ENCODE data around the gene RPS8. TPM values are rescaled to one million over a fixed set of nuclear protein-coding genes. Genes with fewer than 3 reads are reported as not detected.
A peak's percentile ranks its signal among the peaks of the same experiment; 100 is the strongest.

The RPS8 gene
- total RNA-seq, 1 donor from 2014 or later, result 1,187 TPM

DNA sequence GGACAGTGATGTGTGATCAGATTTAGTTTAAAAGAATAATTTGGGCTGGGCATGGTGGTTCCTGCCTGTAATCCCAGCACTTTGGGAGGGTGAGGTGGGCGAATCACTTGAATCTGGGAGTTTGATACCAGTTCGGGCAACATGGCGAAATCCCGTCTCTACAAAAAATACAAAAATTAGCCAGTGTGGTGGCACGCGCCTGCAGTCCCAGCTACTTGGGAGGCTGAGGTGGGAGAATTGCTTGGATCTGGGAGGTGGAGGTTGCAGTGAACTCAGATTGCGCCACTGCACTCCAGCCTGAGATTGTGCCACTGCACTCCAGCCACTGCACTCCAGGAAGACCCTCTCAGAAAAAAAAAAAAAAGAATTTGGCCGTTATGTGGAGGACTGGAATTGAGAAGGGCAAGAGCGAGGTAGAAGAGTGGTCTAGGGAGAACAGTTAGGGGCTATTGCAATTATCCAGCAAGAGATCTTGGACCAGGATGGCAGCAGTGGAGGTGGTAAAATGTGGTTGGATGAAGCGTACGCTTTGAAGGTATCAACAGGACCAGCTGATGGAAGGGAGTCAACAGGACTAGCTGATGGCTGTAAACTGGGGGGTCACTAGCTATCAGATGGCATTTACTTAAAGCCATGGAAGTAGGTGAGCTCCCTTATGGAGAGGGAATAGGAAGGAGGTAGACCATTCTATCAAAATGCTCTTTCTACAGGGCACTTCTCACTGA lies 42.6 kb downstream of the RPS8 start:
- peaks cover 2% of the 10 kb centered on the region for H3K27me3 Mint-ChIP-seq (ENCODE audit: low read depth, unreplicated experiment)
- Histone ChIP-seq H3K9me3 (ENCODE audit: insufficient read depth, low read depth, low read length) (no peaks in the 10 kb centered on the region), H4K20me1 (ENCODE audit: insufficient read depth, low read length) (no peaks in the 10 kb centered on the region), H2AFZ (ENCODE audit: low read depth, low read length) (no peak overlapping the region), H3K4me2 (ENCODE audit: low read length) (no peak overlapping the region), H3K27me3 (ENCODE audit: insufficient read depth, low read length) (no peaks in the 10 kb centered on the region), H3K4me3 (ENCODE audit: insufficient read depth, low read depth, low read length) (no peak overlapping the region), H3K4me1 (ENCODE audit: insufficient read depth, low read length) (peaks cover 23% of the 10 kb centered on the region), H3K36me3 (ENCODE audit: insufficient read depth, low read length) (peaks cover 14% of the 10 kb centered on the region), H3K9ac (ENCODE audit: low read length) (no peak overlapping the region), H3K27ac (ENCODE audit: low read depth, low read length) (no peak overlapping the region), H3K79me2 (ENCODE audit: insufficient read depth, low read length) (peaks cover 5% of the 10 kb centered on the region)
- H3K4me3 Mint-ChIP-seq (ENCODE audit: unreplicated experiment), result no peak overlapping the region
- peaks cover 3% of the 10 kb centered on the region for H3K9me3 Mint-ChIP-seq (ENCODE audit: unreplicated experiment)
- peaks cover 14% of the 10 kb centered on the region for H3K36me3 Mint-ChIP-seq (ENCODE audit: low read depth, unreplicated experiment)
- no peak for DNase-seq (ENCODE audit: low read depth)
- no peak for FAIRE-seq
- TF ChIP-seq EZH2 (IDR thresholded peaks at IDR 0.05; ENCODE audit: insufficient read depth, low read length), result no peak
- TF ChIP-seq, protein P1, sequence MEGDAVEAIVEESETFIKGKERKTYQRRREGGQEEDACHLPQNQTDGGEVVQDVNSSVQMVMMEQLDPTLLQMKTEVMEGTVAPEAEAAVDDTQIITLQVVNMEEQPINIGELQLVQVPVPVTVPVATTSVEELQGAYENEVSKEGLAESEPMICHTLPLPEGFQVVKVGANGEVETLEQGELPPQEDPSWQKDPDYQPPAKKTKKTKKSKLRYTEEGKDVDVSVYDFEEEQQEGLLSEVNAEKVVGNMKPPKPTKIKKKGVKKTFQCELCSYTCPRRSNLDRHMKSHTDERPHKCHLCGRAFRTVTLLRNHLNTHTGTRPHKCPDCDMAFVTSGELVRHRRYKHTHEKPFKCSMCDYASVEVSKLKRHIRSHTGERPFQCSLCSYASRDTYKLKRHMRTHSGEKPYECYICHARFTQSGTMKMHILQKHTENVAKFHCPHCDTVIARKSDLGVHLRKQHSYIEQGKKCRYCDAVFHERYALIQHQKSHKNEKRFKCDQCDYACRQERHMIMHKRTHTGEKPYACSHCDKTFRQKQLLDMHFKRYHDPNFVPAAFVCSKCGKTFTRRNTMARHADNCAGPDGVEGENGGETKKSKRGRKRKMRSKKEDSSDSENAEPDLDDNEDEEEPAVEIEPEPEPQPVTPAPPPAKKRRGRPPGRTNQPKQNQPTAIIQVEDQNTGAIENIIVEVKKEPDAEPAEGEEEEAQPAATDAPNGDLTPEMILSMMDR (IDR thresholded peaks at IDR 0.05; ENCODE audit: insufficient read depth, low read depth, low read length), result no peak
- H3K27ac Mint-ChIP-seq (ENCODE audit: unreplicated experiment), result no peak overlapping the region
- peaks cover 21% of the 10 kb centered on the region for H3K4me1 Mint-ChIP-seq (ENCODE audit: low read depth, unreplicated experiment)

DNA sequence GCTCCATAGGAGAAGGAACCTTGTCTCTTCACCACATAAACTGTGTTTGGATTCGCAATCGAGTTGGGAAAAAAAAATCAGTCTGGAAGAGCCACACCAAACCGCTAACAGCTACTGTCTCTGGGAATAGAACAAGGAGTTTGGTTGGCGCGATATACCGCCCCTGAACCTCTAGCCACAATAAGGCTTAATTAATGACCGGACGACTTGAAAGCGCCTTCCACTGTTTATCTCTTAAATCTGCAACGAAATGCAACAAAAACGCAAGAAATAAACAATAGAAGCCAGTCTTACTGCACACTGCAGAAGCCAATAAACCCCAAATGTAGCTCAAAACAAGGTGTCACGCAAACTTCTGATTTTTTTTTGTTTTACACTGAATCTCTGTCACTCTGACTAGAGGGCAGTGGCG lies 43.9 kb downstream of the RPS8 start:
- FAIRE-seq, result peak; percentile 41
- peak overlapping the region; percentile 16 for H3K4me3 Mint-ChIP-seq (ENCODE audit: unreplicated experiment)
- TF ChIP-seq, protein P1 (IDR thresholded peaks at IDR 0.05; ENCODE audit: insufficient read depth, low read depth, low read length), result no peak
- no peak for TF ChIP-seq EZH2 (IDR thresholded peaks at IDR 0.05; ENCODE audit: insufficient read depth, low read length)
- H3K4me2 ChIP-seq (ENCODE audit: low read length), result peak overlapping the region; percentile 84
- peak overlapping the region; percentile 20 for H3K9ac ChIP-seq (ENCODE audit: low read length)
- no peak overlapping the region for H2AFZ ChIP-seq (ENCODE audit: low read depth, low read length)
- H3K4me1 ChIP-seq (ENCODE audit: insufficient read depth, low read length), result peaks cover 13% of the 10 kb centered on the region
- no peaks in the 10 kb centered on the region for H4K20me1 ChIP-seq (ENCODE audit: insufficient read depth, low read length)
- no peaks in the 10 kb centered on the region for H3K9me3 ChIP-seq (ENCODE audit: insufficient read depth, low read depth, low read length)
- H3K27ac Mint-ChIP-seq (ENCODE audit: unreplicated experiment), result peak overlapping the region; percentile 99
- H3K9me3 Mint-ChIP-seq (ENCODE audit: unreplicated experiment), result peaks cover 3% of the 10 kb centered on the region
- H3K4me3 ChIP-seq (ENCODE audit: insufficient read depth, low read depth, low read length), result peak overlapping the region; percentile 15
- no peak for DNase-seq (ENCODE audit: low read depth)
- H3K27me3 Mint-ChIP-seq (ENCODE audit: low read depth, unreplicated experiment), result peaks cover 2% of the 10 kb centered on the region
- H3K36me3 Mint-ChIP-seq (ENCODE audit: low read depth, unreplicated experiment), result peaks cover 14% of the 10 kb centered on the region
- H3K27ac ChIP-seq (ENCODE audit: low read depth, low read length), result no peak overlapping the region
- H3K79me2 ChIP-seq (ENCODE audit: insufficient read depth, low read length), result no peaks in the 10 kb centered on the region
- peaks cover 18% of the 10 kb centered on the region for H3K4me1 Mint-ChIP-seq (ENCODE audit: low read depth, unreplicated experiment)
- no peaks in the 10 kb centered on the region for H3K27me3 ChIP-seq (ENCODE audit: insufficient read depth, low read length)
- H3K36me3 ChIP-seq (ENCODE audit: insufficient read depth, low read length), result peaks cover 14% of the 10 kb centered on the region

All from astrocyte (in vitro differentiated cells and primary cell).